Measurements from ENCODE around the gene TBC1D4. TPM values are rescaled to one million over a fixed set of nuclear protein-coding genes. Genes with fewer than 3 reads are reported as not detected.
"Not testable (repeated sequence)": the region's sequence is repeated elsewhere in the genome, so short reads cannot be mapped to it uniquely, and the experiment has no call there.

Gene TBC1D4
- total RNA-seq, 1 donor from 2014 or later, result 19.8 TPM

GRCh38 chr13:75256922-75257321 is 225.0 kb downstream of the TBC1D4 start:
- Histone ChIP-seq H3K4me1 (ENCODE audit: control insufficient read depth in 3 of 3, insufficient read depth in 3 of 3, low read length in 3 of 3) (no peaks in the 10 kb centered on the region), H3K36me3 (ENCODE audit: control insufficient read depth in 3 of 3, insufficient read depth in 3 of 3, low read length in 3 of 3) (no peaks in the 10 kb centered on the region), H3K4me3 (ENCODE audit: low read length in 3 of 3) (no peak overlapping the region), H3K27ac (ENCODE audit: low read depth, low read length) (no peak overlapping the region), H3K9me3 (ENCODE audit: control insufficient read depth in 3 of 3, low read length in 3 of 3) (no peaks in the 10 kb centered on the region), H3K9ac (ENCODE audit: low read depth in 1 of 3, low read length in 3 of 3) (no peak overlapping the region), H3K27me3 (ENCODE audit: control insufficient read depth in 3 of 3, insufficient read depth in 3 of 3, low read length in 3 of 3) (no peaks in the 10 kb centered on the region)

GRCh38 chr13:75255653-75256052 is 226.3 kb downstream of the TBC1D4 start:
- no peak overlapping the region for H3K4me3 ChIP-seq (ENCODE audit: low read length in 3 of 3)
- no peaks in the 10 kb centered on the region for H3K9me3 ChIP-seq (ENCODE audit: control insufficient read depth in 3 of 3, low read length in 3 of 3)
- H3K27me3 ChIP-seq (ENCODE audit: control insufficient read depth in 3 of 3, insufficient read depth in 3 of 3, low read length in 3 of 3), result no peaks in the 10 kb centered on the region
- no peaks in the 10 kb centered on the region for H3K36me3 ChIP-seq (ENCODE audit: control insufficient read depth in 3 of 3, insufficient read depth in 3 of 3, low read length in 3 of 3)
- no peak overlapping the region for H3K27ac ChIP-seq (ENCODE audit: low read depth, low read length)
- no peak overlapping the region for H3K9ac ChIP-seq (ENCODE audit: low read depth in 1 of 3, low read length in 3 of 3)
- H3K4me1 ChIP-seq (ENCODE audit: control insufficient read depth in 3 of 3, insufficient read depth in 3 of 3, low read length in 3 of 3), result no peaks in the 10 kb centered on the region

DNA sequence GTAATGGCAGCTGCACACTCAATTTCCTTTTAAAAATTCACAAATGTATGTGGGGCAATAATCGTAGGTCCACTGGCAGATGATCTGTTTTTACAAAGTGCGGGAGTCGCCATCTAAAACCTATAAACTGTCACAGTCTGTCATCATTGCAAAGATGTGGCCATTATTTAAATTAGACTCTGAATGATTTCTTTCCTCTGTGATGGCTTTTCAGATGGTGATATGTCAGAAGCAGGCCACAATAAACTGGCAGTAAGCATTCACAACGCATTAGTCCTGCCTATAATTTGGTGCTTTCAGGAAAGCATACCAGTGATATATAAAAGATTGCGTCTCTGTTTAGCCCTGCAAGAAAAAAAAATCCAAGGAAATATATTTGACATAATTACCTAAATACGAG is 226.8 kb downstream of the TBC1D4 start:
- no peaks in the 10 kb centered on the region for H3K9me3 ChIP-seq (ENCODE audit: control insufficient read depth in 3 of 3, low read length in 3 of 3)
- no peak overlapping the region for H3K27ac ChIP-seq (ENCODE audit: low read depth, low read length)
- no peaks in the 10 kb centered on the region for H3K27me3 ChIP-seq (ENCODE audit: control insufficient read depth in 3 of 3, insufficient read depth in 3 of 3, low read length in 3 of 3)
- no peak overlapping the region for H3K4me3 ChIP-seq (ENCODE audit: low read length in 3 of 3)
- no peak overlapping the region for H3K9ac ChIP-seq (ENCODE audit: low read depth in 1 of 3, low read length in 3 of 3)
- no peaks in the 10 kb centered on the region for H3K4me1 ChIP-seq (ENCODE audit: control insufficient read depth in 3 of 3, insufficient read depth in 3 of 3, low read length in 3 of 3)
- no peaks in the 10 kb centered on the region for H3K36me3 ChIP-seq (ENCODE audit: control insufficient read depth in 3 of 3, insufficient read depth in 3 of 3, low read length in 3 of 3)

DNA sequence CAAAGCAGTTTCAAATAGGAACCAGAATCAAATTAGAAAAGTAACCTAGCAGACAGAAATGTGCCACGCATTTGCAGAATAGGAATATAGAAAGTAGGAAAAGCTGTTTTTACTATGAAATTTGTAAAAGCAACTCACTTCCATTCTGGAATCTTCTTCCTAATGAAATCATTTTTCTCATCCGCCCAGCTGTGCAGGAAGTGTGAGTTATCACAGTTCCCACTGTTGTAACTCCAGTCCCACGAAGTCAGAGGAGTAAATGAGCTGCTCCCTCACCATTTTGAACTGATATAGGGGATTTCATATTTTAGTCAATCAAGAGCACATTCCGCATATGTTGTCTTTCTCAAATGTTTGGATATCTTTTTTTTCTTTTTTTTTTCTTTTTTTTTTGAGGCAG is 230.8 kb downstream of the TBC1D4 start:
- H3K27ac ChIP-seq (ENCODE audit: low read depth, low read length), result no peak overlapping the region
- no peak overlapping the region for H3K4me3 ChIP-seq (ENCODE audit: low read length in 3 of 3)
- H3K36me3 ChIP-seq (ENCODE audit: control insufficient read depth in 3 of 3, insufficient read depth in 3 of 3, low read length in 3 of 3), result no peaks in the 10 kb centered on the region
- no peaks in the 10 kb centered on the region for H3K9me3 ChIP-seq (ENCODE audit: control insufficient read depth in 3 of 3, low read length in 3 of 3)
- no peak overlapping the region for H3K9ac ChIP-seq (ENCODE audit: low read depth in 1 of 3, low read length in 3 of 3)
- no peaks in the 10 kb centered on the region for H3K27me3 ChIP-seq (ENCODE audit: control insufficient read depth in 3 of 3, insufficient read depth in 3 of 3, low read length in 3 of 3)
- H3K4me1 ChIP-seq (ENCODE audit: control insufficient read depth in 3 of 3, insufficient read depth in 3 of 3, low read length in 3 of 3), result no peaks in the 10 kb centered on the region

DNA sequence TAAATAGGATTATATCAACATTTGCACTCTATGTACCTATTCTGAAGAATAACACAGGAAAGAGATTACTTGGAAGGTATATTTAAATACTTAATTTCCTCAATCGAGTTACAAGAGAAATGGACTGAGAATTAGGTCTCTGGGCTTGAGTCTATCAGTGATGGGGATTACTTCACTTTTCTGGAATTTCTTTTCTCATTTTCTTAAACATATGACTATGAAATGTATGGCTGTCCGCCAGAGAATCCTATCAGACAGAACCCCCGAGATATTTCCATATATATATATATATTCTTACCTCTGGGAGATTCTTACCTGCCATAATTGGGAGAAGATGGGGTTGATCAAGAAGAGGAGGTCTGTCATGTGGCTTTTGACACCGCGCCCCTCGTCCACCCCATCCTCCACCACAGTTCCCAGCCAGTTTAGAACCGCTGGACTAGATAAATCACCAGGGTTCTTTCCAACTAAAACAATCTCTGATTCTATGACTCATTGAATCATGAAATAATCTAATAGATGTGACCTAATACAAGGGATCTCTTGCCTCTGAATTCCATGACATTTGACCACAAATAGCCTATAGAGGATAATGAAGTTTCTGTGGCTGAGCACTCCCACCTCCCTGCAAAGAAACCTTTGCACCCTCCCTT is 231.3 kb downstream of the TBC1D4 start:
- no peaks in the 10 kb centered on the region for H3K36me3 ChIP-seq (ENCODE audit: control insufficient read depth in 3 of 3, insufficient read depth in 3 of 3, low read length in 3 of 3)
- H3K9ac ChIP-seq (ENCODE audit: low read depth in 1 of 3, low read length in 3 of 3), result no peak overlapping the region
- no peaks in the 10 kb centered on the region for H3K9me3 ChIP-seq (ENCODE audit: control insufficient read depth in 3 of 3, low read length in 3 of 3)
- H3K4me1 ChIP-seq (ENCODE audit: control insufficient read depth in 3 of 3, insufficient read depth in 3 of 3, low read length in 3 of 3), result no peaks in the 10 kb centered on the region
- no peak overlapping the region for H3K27ac ChIP-seq (ENCODE audit: low read depth, low read length)
- no peaks in the 10 kb centered on the region for H3K27me3 ChIP-seq (ENCODE audit: control insufficient read depth in 3 of 3, insufficient read depth in 3 of 3, low read length in 3 of 3)
- no peak overlapping the region for H3K4me3 ChIP-seq (ENCODE audit: low read length in 3 of 3)

- not testable (repeated sequence) for H3K9me3 ChIP-seq (ENCODE audit: control insufficient read depth in 3 of 3, low read length in 3 of 3); H3K27ac ChIP-seq (ENCODE audit: low read depth, low read length); H3K4me1 ChIP-seq (ENCODE audit: control insufficient read depth in 3 of 3, insufficient read depth in 3 of 3, low read length in 3 of 3); H3K27me3 ChIP-seq (ENCODE audit: control insufficient read depth in 3 of 3, insufficient read depth in 3 of 3, low read length in 3 of 3); H3K9ac ChIP-seq (ENCODE audit: low read depth in 1 of 3, low read length in 3 of 3); H3K4me3 ChIP-seq (ENCODE audit: low read length in 3 of 3); H3K36me3 ChIP-seq (ENCODE audit: control insufficient read depth in 3 of 3, insufficient read depth in 3 of 3, low read length in 3 of 3)
Observed at GRCh38 chr13:75245578-75245977, 236.4 kb downstream of the TBC1D4 start.

DNA sequence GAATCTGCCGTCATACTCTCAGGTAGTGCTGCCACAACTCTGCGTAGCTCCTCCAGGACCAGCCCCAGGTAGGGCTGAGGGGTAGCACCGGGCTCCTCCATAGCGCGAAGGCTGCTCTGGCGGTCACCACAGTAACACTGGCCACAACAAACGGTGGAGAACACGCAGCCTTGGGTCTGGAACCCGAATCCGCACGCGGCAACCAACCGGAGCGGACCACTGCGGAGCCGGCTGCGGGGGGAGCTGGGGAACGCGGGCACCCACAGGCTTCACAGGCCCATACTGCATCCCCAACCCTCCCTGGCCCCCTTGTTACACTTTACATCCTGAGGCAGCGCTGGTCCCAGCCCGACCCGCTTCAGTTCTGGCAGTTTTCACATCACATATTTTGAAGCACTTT is 241.7 kb downstream of the TBC1D4 start:
- not testable (repeated sequence) for H3K27ac ChIP-seq (ENCODE audit: low read depth, low read length); H3K9me3 ChIP-seq (ENCODE audit: control insufficient read depth in 3 of 3, low read length in 3 of 3); H3K4me3 ChIP-seq (ENCODE audit: low read length in 3 of 3); H3K4me1 ChIP-seq (ENCODE audit: control insufficient read depth in 3 of 3, insufficient read depth in 3 of 3, low read length in 3 of 3); H3K36me3 ChIP-seq (ENCODE audit: control insufficient read depth in 3 of 3, insufficient read depth in 3 of 3, low read length in 3 of 3); H3K27me3 ChIP-seq (ENCODE audit: control insufficient read depth in 3 of 3, insufficient read depth in 3 of 3, low read length in 3 of 3); H3K9ac ChIP-seq (ENCODE audit: low read depth in 1 of 3, low read length in 3 of 3)

DNA sequence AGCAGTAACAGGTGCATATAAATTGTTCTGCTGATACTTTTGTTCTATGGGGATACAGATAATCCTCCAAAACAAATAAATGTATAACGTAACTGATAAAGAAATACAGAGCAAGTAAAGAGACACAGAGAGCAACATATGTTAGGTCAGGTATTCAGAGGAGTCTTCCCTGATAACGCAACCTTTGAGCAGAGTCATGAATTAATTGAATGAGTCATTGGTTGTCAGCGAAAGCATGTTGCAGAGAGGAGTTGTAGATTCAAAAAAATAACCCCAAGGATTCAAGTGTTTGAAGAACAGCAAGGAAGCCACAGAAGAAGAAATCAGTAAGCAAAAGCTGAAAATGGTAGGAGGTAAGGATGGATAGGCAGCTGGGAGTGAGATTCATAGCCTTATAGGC is 245.2 kb downstream of the TBC1D4 start:
- H3K4me1 ChIP-seq (ENCODE audit: control insufficient read depth in 3 of 3, insufficient read depth in 3 of 3, low read length in 3 of 3), result no peaks in the 10 kb centered on the region
- no peak overlapping the region for H3K4me3 ChIP-seq (ENCODE audit: low read length in 3 of 3)
- H3K36me3 ChIP-seq (ENCODE audit: control insufficient read depth in 3 of 3, insufficient read depth in 3 of 3, low read length in 3 of 3), result no peaks in the 10 kb centered on the region
- H3K9me3 ChIP-seq (ENCODE audit: control insufficient read depth in 3 of 3, low read length in 3 of 3), result no peaks in the 10 kb centered on the region
- no peak overlapping the region for H3K27ac ChIP-seq (ENCODE audit: low read depth, low read length)
- H3K9ac ChIP-seq (ENCODE audit: low read depth in 1 of 3, low read length in 3 of 3), result no peak overlapping the region
- no peaks in the 10 kb centered on the region for H3K27me3 ChIP-seq (ENCODE audit: control insufficient read depth in 3 of 3, insufficient read depth in 3 of 3, low read length in 3 of 3)

Other genes with a start within 250 kb of the TBC1D4 start
- 28.2 TPM for gene COMMD6, start 55.7 kb upstream of the TBC1D4 start, total RNA-seq
- gene UCHL3, start 67.6 kb upstream of the TBC1D4 start, total RNA-seq, result 8.4 TPM
- 176 TPM for gene LMO7, start 154.2 kb upstream of the TBC1D4 start, total RNA-seq

All from skeletal muscle tissue (tissue), 4 donors.